GM10847 (cell line): ENCODE data around the gene RAB21.
A peak's percentile ranks its signal among the peaks of the same experiment; 100 is the strongest.

Experiments
- POLR2A ChIP-seq: IDR thresholded peaks from 2 replicates; pipeline ENCODE4 v1.6.1; 2011; ENCODE audit not compliant: insufficient read length; ENCODE audit errors: extremely low read depth

RAB21 gene

GRCh38 chr12:71744522-71745300 is 10.0 kb upstream of the RAB21 start:
- no peak for TF ChIP-seq POLR2A

DNA sequence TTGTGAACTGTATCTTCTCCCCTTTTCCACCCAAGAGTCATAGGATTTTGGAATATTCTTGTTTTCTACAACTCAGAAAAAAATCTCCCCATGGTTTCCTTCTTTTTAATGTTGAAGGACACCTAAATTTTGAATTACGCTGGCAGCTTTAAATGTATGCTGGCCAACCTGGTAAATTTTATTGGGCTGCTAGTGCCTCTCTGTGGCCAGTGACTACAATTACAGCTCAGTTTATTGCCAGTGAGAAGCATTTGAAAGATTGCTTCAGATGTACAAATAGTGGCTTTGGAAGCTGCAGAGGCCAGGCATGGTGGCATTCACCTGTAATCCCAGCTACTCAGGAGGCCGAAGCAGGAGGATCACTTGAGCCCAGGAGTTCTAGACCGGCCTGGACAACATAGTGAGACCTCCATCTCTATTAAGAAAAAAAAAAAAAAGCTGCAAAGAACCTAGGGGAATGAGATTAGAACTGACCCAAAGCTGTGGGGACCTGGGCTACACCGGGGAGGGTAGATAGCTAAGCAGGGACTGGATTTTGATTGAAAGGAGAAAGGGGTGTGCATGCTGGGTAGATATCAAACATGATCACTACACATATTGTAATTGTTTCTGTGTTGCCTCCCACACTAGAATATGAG is 7.6 kb upstream of the RAB21 start:
- TF ChIP-seq POLR2A = no peak

GRCh38 chr12:71748081-71748850 is 6.4 kb upstream of the RAB21 start:
- no peak for TF ChIP-seq POLR2A

DNA sequence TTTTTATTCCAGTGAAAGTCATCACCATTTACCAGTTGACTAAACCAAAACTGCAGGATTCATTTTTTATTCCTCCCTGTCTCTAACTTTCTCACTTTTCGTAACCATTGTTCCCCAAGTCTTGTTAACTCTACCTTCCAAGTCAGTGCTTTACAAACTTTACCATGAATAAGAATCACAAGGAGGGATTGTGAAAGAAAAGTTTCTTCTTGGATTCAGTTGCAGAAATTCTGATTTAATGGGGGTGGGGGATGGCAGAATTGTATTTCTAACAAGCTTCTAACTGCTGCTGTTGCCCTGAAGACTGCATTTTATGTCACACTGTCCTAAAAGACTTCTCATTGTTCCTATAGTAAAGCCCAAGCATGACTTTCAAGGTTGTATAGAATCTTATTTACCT is 5.0 kb upstream of the RAB21 start:
- TF ChIP-seq POLR2A = no peak

DNA sequence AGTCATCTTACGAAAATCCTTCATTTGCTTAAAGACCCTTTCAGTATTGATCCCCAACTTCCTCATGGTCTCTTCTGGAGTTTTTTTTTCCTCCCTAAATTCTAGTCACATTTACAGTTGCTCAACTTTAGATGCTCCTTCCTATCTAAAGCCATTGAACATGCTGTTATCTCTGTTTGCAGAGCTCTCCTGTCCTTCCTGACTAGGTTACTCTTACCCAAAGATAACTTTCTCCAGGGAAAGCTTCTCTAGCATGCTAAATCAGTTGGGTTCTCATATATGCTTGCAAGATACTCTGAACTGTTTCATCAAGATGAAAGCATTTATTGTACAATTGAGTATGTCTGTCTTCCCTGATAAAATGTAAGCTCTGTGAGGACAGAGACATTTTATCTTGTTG is 1.8 kb upstream of the RAB21 start:
- no peak for TF ChIP-seq POLR2A

DNA sequence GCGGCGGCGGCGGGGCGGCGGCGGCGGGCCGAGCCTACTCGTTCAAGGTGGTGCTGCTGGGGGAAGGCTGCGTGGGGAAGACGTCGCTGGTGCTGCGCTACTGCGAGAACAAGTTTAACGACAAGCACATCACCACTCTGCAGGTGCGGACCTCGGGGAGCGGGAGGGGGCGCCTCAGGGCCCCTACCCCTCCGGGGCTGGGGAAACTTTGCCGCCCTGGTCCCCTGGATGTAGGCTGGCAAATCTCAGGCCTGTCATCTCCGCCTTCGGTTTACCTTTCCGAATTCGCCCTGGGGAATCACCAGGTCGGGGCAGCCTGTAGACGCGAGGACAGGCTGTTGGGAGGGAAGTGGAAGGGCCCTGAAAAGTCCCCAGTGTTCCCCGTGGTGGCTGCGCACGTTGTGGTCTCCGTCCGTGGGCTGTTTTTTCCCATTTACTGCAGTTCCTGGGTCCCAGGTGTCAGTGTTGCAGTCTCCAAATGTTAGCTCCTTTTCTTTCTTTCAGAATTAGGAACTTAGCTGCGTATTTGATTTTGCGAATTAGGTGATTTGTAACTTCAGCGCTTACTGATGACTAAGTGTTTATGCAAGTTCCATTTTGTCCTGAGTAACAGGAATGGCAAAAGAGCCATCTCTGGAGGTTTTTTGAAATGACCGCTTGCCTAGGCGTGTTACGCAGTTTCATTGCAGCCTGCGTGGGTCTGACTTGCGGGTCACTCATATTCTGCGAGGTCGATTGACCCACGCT is 656 bp downstream of the RAB21 start:
- TF ChIP-seq POLR2A = peak; percentile 16

GRCh38 chr12:71756054-71756690 is 1.5 kb downstream of the RAB21 start:
- no peak for TF ChIP-seq POLR2A

GRCh38 chr12:71759941-71760340 is 5.3 kb downstream of the RAB21 start:
- no peak for TF ChIP-seq POLR2A

DNA sequence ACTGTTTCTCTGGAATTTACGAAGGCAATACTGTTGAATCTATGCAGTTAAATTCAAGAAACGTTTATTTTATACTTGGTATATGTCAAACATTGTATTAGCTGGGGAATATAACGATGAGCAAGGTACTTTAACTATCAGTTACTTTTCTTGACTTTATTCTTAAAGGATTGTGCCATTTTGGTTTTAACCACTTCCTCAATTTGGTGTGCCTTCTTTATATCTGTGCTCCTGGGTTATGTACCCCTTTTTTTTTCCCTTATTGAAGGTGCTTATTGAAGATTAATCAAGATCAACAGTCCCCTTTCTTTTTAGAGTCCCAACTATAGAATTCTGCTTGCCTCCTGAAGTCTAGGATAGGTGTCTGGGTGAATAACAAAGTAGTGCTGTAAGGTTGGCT is 5.8 kb downstream of the RAB21 start:
- TF ChIP-seq POLR2A = no peak

GRCh38 chr12:71763677-71764379 is 9.2 kb downstream of the RAB21 start:
- TF ChIP-seq POLR2A = no peak

- TF ChIP-seq POLR2A = no peak
Observed at GRCh38 chr12:71764587-71765321, 10.1 kb downstream of the RAB21 start.

GRCh38 chr12:71766202-71766601 is 11.5 kb downstream of the RAB21 start:
- no peak for TF ChIP-seq POLR2A

- no peak for TF ChIP-seq POLR2A
Observed at GRCh38 chr12:71767183-71767582, 12.5 kb downstream of the RAB21 start.

GRCh38 chr12:71768900-71769299 is 14.2 kb downstream of the RAB21 start:
- no peak for TF ChIP-seq POLR2A

DNA sequence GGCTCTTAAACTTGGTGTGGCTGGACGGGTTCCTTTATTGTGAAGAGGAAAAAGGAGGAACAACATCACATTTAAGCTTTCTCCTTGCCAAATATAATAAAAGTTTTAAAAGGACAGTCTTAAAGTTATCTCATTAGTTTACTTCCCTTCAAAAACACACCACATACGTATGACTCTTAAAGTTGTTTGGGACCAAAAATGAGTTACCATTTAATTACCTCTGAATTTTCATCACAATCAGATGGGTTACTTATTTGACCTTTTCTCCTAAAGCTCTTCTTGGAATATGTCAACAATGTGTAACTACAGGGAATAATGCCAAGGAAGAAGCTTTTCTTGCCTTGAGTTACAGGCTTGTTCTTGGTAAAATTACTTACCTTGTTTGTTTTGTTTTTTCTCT is 16.4 kb downstream of the RAB21 start:
- TF ChIP-seq POLR2A = no peak
